GM12875 (cell line): ENCODE results near the gene SMOC2.

ENCODE experiments used
- H3K4me3 ChIP-seq: one replicate; pipeline ENCODE4 v1.5.1; 2011; ENCODE audit warnings: low read depth, low read length, control low read depth
- TF ChIP-seq, protein P1 (sequence below): IDR thresholded peaks from 2 replicates; pipeline ENCODE4 v1.5.1; 2011; ENCODE audit warnings: low read depth, mild to moderate bottlenecking, control low read depth, inconsistent platforms, low read length, moderate library complexity, borderline replicate concordance; ENCODE audit not compliant: insufficient read depth

SMOC2 gene

DNA sequence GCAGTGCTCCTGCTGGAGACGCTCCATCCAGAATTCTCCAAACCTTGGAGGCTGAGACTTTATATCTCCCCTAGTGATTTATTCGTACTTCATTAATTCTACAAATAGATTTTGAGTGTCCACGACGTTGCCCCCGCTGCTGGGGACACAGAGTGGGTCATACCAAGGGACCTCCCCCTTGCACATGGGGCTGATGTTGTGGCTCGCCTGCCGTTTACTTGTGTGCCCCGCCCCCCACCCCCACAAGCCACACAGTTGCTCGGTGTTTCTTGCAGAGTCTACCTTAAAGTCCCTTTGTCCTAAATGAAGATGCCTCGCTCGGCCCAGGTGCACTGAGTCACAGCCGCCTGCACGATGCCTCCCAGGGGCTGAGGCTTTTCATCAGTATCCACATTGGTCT lies 20.3 kb upstream of the SMOC2 start:
- no peak overlapping the region for H3K4me3 ChIP-seq
- TF ChIP-seq, protein P1, sequence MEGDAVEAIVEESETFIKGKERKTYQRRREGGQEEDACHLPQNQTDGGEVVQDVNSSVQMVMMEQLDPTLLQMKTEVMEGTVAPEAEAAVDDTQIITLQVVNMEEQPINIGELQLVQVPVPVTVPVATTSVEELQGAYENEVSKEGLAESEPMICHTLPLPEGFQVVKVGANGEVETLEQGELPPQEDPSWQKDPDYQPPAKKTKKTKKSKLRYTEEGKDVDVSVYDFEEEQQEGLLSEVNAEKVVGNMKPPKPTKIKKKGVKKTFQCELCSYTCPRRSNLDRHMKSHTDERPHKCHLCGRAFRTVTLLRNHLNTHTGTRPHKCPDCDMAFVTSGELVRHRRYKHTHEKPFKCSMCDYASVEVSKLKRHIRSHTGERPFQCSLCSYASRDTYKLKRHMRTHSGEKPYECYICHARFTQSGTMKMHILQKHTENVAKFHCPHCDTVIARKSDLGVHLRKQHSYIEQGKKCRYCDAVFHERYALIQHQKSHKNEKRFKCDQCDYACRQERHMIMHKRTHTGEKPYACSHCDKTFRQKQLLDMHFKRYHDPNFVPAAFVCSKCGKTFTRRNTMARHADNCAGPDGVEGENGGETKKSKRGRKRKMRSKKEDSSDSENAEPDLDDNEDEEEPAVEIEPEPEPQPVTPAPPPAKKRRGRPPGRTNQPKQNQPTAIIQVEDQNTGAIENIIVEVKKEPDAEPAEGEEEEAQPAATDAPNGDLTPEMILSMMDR: no peak

DNA sequence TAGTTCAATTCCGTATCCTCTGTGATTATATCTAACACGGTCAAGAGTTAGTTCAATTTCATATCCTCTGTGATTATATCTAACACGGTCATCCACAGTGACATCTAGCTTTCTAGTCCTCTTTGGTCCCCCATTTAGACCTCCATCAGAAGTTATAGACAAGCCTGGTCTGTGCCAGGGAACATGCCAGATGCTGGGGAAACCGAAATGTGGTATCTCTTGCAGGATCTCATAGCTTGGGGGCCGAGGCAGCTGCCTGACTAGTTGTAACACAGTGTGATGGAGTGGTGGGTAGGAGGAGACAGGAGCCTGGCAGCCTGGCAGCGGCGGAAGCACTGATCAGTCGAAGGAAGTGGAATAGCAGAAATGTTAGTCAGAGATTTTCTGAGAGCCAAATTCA lies 13.8 kb upstream of the SMOC2 start:
- TF ChIP-seq, protein P1: no peak
- no peak overlapping the region for H3K4me3 ChIP-seq

DNA sequence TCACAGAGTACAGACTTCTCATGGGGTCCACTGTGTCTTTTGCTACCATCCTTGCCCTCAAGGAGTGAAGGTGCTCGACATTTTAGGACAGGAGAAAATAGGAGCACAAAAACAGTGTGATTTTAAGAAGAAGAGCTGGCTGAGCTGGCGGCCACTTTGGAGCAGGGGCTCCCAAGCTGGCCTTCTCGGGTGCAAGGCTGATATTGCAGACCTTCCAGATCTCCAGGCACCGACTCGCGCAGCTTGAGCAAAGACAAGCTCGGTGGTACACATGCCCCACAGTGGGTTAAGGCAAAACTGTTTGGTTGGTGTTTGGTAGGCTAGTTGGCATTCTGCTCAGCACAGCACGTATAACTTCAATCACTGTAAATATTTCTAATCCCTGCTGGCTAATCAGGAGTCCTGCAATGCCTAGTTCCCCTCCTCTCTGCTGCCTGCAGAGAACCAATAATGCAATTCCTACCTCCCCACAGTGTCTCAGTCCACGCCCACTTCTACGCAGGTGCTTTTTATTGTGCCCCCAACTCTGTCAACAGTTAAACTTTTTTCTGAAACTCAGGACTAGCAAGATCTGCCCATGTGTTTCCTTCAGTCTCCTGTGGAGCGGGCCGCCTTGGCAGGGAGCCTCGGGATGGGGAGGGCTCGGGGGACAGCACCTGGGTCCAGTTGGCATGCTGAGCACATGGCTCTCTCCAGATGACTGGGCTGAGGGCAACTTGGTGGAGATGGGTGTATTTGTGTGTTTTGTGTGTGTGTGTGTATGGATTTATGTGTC lies 12.7 kb upstream of the SMOC2 start:
- TF ChIP-seq, protein P1: no peak
- H3K4me3 ChIP-seq: no peak overlapping the region

DNA sequence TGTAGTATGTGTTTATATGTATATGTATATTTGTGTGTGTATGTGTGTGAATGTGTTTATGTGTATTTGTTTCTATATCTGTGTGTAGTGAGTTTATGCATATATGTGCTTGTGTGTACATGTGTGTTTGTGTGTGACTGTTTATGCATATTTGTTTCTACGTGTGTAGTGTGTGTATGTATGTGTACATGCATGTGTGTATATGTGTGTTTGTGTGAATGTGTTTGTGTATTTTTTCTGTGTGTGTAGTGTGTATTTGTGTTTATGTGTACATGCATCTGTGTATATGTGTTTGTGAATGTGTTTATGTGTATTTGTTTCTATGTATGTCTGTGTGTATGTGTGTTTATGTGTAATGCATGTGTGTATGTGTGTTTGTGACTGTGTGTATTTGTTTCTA lies 12.1 kb upstream of the SMOC2 start:
- no peak overlapping the region for H3K4me3 ChIP-seq
- TF ChIP-seq, protein P1: no peak

DNA sequence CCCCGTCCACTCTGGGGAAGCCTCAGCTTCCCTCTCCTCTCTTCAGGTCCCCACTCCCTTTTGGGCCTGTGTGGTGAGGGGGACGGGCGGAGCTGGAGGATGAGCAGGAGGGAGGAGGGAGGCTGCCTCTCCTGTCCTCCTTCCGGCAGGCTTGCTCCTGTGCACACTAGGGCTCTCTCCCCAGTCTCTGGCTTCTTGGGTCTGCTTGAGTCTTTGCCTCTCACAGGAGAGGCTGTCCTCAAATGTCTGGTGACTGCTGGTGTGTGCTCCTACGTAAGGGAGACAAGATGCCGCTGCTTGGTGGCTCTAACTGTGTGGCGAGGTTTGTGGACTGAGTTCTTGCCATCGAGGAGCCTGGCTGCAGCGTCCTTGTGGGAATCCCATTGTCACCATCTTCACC lies 8.8 kb upstream of the SMOC2 start:
- no peak overlapping the region for H3K4me3 ChIP-seq
- TF ChIP-seq, protein P1: no peak

DNA sequence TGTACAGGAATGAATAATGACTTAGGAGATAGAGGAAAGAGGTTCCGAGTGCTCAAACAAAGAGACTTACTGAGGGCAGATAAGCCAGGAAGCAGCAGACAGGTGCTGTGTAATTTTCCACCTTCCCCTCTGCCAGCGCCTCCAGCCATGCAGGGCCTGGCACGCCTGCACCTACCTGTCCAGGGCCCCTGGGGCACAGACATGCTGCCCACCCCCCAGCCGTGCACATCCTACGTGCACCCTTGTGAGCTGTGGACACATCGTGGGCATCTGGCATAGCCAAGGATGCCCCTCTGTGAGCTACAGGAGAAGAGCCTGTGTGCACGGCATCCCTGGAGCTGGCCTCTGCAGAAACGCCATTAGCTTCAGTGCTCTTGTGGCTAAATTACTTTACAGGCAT lies 7.1 kb upstream of the SMOC2 start:
- TF ChIP-seq, protein P1: no peak
- no peak overlapping the region for H3K4me3 ChIP-seq

DNA sequence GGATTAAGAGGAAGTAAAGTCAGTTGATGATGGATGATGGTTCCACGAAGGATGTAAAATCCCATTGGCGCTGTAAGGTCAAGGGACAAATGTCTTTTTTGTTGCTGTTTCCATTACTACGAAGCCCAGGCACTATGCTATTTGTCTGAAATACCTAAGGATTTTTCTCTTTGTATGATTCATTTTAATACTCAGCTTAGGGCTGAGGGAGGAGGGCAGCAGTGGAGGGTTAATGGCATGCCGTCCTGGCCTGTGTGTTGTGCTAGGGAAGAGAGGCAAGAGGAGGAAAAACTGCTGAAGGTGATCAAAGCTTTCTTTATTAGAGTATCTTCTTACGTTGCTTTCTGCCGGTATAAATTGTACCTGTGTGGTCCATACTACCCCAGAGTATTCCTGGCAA lies 6.5 kb upstream of the SMOC2 start:
- H3K4me3 ChIP-seq: no peak overlapping the region
- TF ChIP-seq, protein P1: no peak
